Right lobe of liver (tissue), 4 donors: ENCODE measurements around the gene SCN5A.

ENCODE experiments used
- CTCF ChIP-seq, 4 donors: fragments of 200-600 bp in 3 of 4; fragments of 450-650 bp in 1 of 4; IDR thresholded peaks; one replicate each; pipeline versions ENCODE4 v1.5.1 to v1.8.0; 2016 to 2022; ENCODE audit warnings: antibody characterized with exemption in 4 of 4, mild to moderate bottlenecking in 2 of 4
- POLR2A ChIP-seq: fragments of 450-650 bp; IDR thresholded peaks from one replicate; pipeline ENCODE4 v1.6.1; 2017; ENCODE audit warnings: antibody characterized with exemption, mild to moderate bottlenecking
- donor health status: DM: no; HTN: no; CAD: no.
- donor health status: DM: no; HTN: no; CAD: no.
- donor health status: DM: no; HTN: yes; CAD: no.

GRCh38 chr3:38562467-38562925 is 87.0 kb downstream of the SCN5A start:
- no peak for TF ChIP-seq CTCF (IDR thresholded peaks at IDR 0.05)
- no peak for TF ChIP-seq POLR2A
